ENCODE data around the gene GPHN.
"Not testable (repeated sequence)": the region's sequence is repeated elsewhere in the genome, so short reads cannot be mapped to it uniquely, and the experiment has no call there.

The GPHN gene

DNA sequence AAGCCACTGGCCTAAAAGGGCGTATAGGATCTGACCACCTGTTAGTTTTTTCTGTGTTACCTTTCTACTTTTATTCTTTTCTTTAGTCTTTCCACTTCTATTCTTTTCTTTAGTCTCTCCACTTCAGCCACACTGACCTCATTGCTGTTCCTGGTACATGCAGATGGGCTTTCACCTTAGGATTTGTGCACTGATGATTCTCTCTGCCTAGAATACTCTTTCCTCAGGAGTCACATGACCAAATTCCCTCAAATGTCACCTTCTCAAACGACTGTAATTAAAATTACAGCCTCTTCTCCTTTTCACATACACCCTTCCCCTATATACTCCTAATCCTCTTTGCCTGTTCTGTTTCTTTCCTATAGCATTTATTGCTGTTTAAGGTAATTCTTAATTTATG is 36.0 kb downstream of the GPHN start:
- Histone ChIP-seq H3K79me1 (ENCODE audit: low read length) (no peaks in the 10 kb centered on the region), H2BK5ac (ENCODE audit: low read depth, low read length, poor library complexity) (no peak overlapping the region), H3K9me3 (ENCODE audit: insufficient read depth, low read depth, low read length) (peaks cover 3% of the 10 kb centered on the region), H3K27me3 (ENCODE audit: insufficient read depth, low read length) (no peaks in the 10 kb centered on the region), H3K27ac (ENCODE audit: low read depth, low read length) (no peak overlapping the region), H3K4ac (ENCODE audit: low read depth, low read length) (no peak overlapping the region), H3K4me1 (ENCODE audit: control insufficient read depth in 1 of 2, insufficient read depth in 2 of 2, low read length in 2 of 2) (no peaks in the 10 kb centered on the region), H3K36me3 (ENCODE audit: control insufficient read depth in 1 of 2, insufficient read depth in 2 of 2, low read length in 2 of 2) (no peaks in the 10 kb centered on the region), H3K4me3 (ENCODE audit: low read depth, low read length) (no peak overlapping the region), H3K79me2 (ENCODE audit: control insufficient read depth, insufficient read depth, low read length, poor library complexity) (no peaks in the 10 kb centered on the region), H4K91ac (ENCODE audit: low read depth, low read length) (no peak overlapping the region), H2AFZ (ENCODE audit: insufficient read depth, low read length, poor library complexity) (no peak overlapping the region), H3K18ac (ENCODE audit: low read length) (no peak overlapping the region), H4K8ac (ENCODE audit: low read depth, low read length) (no peak overlapping the region), H3K9ac (ENCODE audit: low read length) (no peak overlapping the region), H2AK5ac (ENCODE audit: low read length) (no peak overlapping the region), H2BK12ac (ENCODE audit: low read length) (no peak overlapping the region), H3K23ac (ENCODE audit: low read length) (no peak overlapping the region), H3K14ac (ENCODE audit: low read length) (no peak overlapping the region), H3K4me2 (ENCODE audit: low read length) (no peak overlapping the region), H2BK120ac (ENCODE audit: insufficient read depth, low read length, poor library complexity) (no peak overlapping the region), H4K12ac (ENCODE audit: low read depth, low read length) (no peak overlapping the region)
- 100% methylated on average over 1 of the region's 2 CpGs for WGBS (ENCODE audit: extremely low coverage, insufficient coverage, insufficient read length)
- DNase-seq, result no peak

DNA sequence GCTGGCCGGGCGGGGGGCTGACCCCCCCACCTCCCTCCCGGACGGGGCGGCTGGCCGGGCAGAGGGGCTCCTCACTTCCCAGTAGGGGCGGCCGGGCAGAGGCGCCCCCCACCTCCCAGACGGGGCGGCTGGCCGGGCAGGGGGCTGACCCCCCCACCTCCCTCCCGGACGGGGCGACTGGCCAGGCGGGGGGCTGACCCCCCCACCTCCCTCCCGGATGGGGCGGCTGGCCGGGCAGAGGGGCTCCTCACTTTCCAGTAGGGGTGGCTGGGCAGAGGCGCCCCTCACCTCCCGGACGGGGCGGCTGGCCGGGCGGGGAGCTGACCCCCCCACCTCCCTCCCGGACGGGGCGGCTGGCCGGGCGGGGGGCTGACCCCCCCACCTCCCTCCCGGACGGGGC is 37.2 kb downstream of the GPHN start:
- not testable (repeated sequence) for H4K12ac ChIP-seq (ENCODE audit: low read depth, low read length); DNase-seq; H3K9me3 ChIP-seq (ENCODE audit: insufficient read depth, low read depth, low read length); H4K8ac ChIP-seq (ENCODE audit: low read depth, low read length); H3K79me1 ChIP-seq (ENCODE audit: low read length); H3K27ac ChIP-seq (ENCODE audit: low read depth, low read length); H3K4me2 ChIP-seq (ENCODE audit: low read length); H3K18ac ChIP-seq (ENCODE audit: low read length); H3K36me3 ChIP-seq (ENCODE audit: control insufficient read depth in 1 of 2, insufficient read depth in 2 of 2, low read length in 2 of 2); H2BK5ac ChIP-seq (ENCODE audit: low read depth, low read length, poor library complexity); H3K4ac ChIP-seq (ENCODE audit: low read depth, low read length); H3K23ac ChIP-seq (ENCODE audit: low read length); H3K4me3 ChIP-seq (ENCODE audit: low read depth, low read length); H2AFZ ChIP-seq (ENCODE audit: insufficient read depth, low read length, poor library complexity); H3K14ac ChIP-seq (ENCODE audit: low read length); H3K9ac ChIP-seq (ENCODE audit: low read length); H2AK5ac ChIP-seq (ENCODE audit: low read length); H4K91ac ChIP-seq (ENCODE audit: low read depth, low read length); H3K27me3 ChIP-seq (ENCODE audit: insufficient read depth, low read length); H3K4me1 ChIP-seq (ENCODE audit: control insufficient read depth in 1 of 2, insufficient read depth in 2 of 2, low read length in 2 of 2); H2BK120ac ChIP-seq (ENCODE audit: insufficient read depth, low read length, poor library complexity); H2BK12ac ChIP-seq (ENCODE audit: low read length); H3K79me2 ChIP-seq (ENCODE audit: control insufficient read depth, insufficient read depth, low read length, poor library complexity)
- no CpG with 5 or more reads among the region's 32 CpGs for WGBS (ENCODE audit: extremely low coverage, insufficient coverage, insufficient read length)

DNA sequence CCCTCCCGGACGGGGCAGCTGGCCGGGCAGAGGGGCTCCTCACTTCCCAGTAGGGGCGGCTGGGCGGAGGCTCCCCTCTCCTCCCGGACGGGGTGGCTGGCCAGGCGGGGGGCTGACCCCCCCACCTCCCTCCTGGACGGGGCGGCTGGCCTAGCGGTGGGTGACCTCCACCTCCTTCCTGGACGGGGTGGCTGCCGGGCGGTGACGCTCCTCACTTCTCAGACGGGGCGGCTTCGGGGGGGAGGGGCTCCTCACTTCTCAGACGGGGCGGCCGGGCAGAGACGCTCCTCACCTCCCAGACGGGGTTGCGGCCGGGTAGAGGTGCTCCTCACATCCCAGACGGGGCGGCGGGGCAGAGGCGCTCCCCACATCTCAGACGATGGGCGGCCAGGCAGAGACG is 37.8 kb downstream of the GPHN start:
- not testable (repeated sequence) for H2BK5ac ChIP-seq (ENCODE audit: low read depth, low read length, poor library complexity); H3K23ac ChIP-seq (ENCODE audit: low read length); H3K36me3 ChIP-seq (ENCODE audit: control insufficient read depth in 1 of 2, insufficient read depth in 2 of 2, low read length in 2 of 2); H3K4me1 ChIP-seq (ENCODE audit: control insufficient read depth in 1 of 2, insufficient read depth in 2 of 2, low read length in 2 of 2); H3K79me2 ChIP-seq (ENCODE audit: control insufficient read depth, insufficient read depth, low read length, poor library complexity); H4K91ac ChIP-seq (ENCODE audit: low read depth, low read length); H3K18ac ChIP-seq (ENCODE audit: low read length); H3K79me1 ChIP-seq (ENCODE audit: low read length); H3K14ac ChIP-seq (ENCODE audit: low read length); H3K4me3 ChIP-seq (ENCODE audit: low read depth, low read length); H3K9me3 ChIP-seq (ENCODE audit: insufficient read depth, low read depth, low read length); H3K27ac ChIP-seq (ENCODE audit: low read depth, low read length); H3K27me3 ChIP-seq (ENCODE audit: insufficient read depth, low read length); H2BK120ac ChIP-seq (ENCODE audit: insufficient read depth, low read length, poor library complexity); H3K9ac ChIP-seq (ENCODE audit: low read length); H2AFZ ChIP-seq (ENCODE audit: insufficient read depth, low read length, poor library complexity); H3K4me2 ChIP-seq (ENCODE audit: low read length); H4K8ac ChIP-seq (ENCODE audit: low read depth, low read length); H3K4ac ChIP-seq (ENCODE audit: low read depth, low read length); H2AK5ac ChIP-seq (ENCODE audit: low read length); H2BK12ac ChIP-seq (ENCODE audit: low read length); DNase-seq; H4K12ac ChIP-seq (ENCODE audit: low read depth, low read length)
- WGBS (ENCODE audit: extremely low coverage, insufficient coverage, insufficient read length), result no CpG with 5 or more reads among the region's 32 CpGs

DNA sequence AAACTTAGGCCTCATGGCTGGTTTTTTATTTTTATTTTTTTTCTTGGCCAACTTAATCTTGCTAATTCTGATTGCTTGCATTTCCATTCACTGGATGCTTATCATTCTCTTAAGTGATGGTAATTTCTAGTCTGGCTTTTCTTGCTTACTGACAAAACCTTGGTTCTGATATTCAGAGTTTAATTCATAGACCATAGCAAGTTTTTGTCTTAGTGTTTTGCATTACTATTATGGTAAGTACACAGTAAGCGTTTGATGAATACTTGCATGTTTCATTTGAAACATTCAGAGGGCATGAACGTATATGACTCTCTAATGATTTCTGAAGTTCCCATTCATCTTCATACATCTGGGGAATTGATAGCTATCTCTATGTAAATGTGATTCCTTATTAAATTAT is 55.8 kb downstream of the GPHN start:
- Histone ChIP-seq H3K79me1 (ENCODE audit: low read length) (no peaks in the 10 kb centered on the region), H2AK5ac (ENCODE audit: low read length) (no peak overlapping the region), H3K27ac (ENCODE audit: low read depth, low read length) (no peak overlapping the region), H4K12ac (ENCODE audit: low read depth, low read length) (no peak overlapping the region), H2AFZ (ENCODE audit: insufficient read depth, low read length, poor library complexity) (no peak overlapping the region), H3K14ac (ENCODE audit: low read length) (no peak overlapping the region), H3K9me3 (ENCODE audit: insufficient read depth, low read depth, low read length) (no peaks in the 10 kb centered on the region), H4K91ac (ENCODE audit: low read depth, low read length) (no peak overlapping the region), H3K4me1 (ENCODE audit: control insufficient read depth in 1 of 2, insufficient read depth in 2 of 2, low read length in 2 of 2) (no peaks in the 10 kb centered on the region), H3K9ac (ENCODE audit: low read length) (no peak overlapping the region), H3K27me3 (ENCODE audit: insufficient read depth, low read length) (no peaks in the 10 kb centered on the region), H3K4ac (ENCODE audit: low read depth, low read length) (no peak overlapping the region), H4K8ac (ENCODE audit: low read depth, low read length) (no peak overlapping the region), H3K36me3 (ENCODE audit: control insufficient read depth in 1 of 2, insufficient read depth in 2 of 2, low read length in 2 of 2) (no peaks in the 10 kb centered on the region), H2BK5ac (ENCODE audit: low read depth, low read length, poor library complexity) (no peak overlapping the region), H2BK120ac (ENCODE audit: insufficient read depth, low read length, poor library complexity) (no peak overlapping the region), H2BK12ac (ENCODE audit: low read length) (no peak overlapping the region), H3K18ac (ENCODE audit: low read length) (no peak overlapping the region), H3K79me2 (ENCODE audit: control insufficient read depth, insufficient read depth, low read length, poor library complexity) (no peaks in the 10 kb centered on the region), H3K4me2 (ENCODE audit: low read length) (no peak overlapping the region), H3K23ac (ENCODE audit: low read length) (no peak overlapping the region), H3K4me3 (ENCODE audit: low read depth, low read length) (no peak overlapping the region)
- no peak for DNase-seq
- WGBS (ENCODE audit: extremely low coverage, insufficient coverage, insufficient read length), result no CpG with 5 or more reads among the region's 2 CpGs

All from trophoblast cell (in vitro differentiated cells and primary cell).